Measurements from ENCODE around the gene LFNG.
"Not testable (repeated sequence)": the region's sequence is repeated elsewhere in the genome, so short reads cannot be mapped to it uniquely, and the experiment has no call there.

The LFNG gene

DNA sequence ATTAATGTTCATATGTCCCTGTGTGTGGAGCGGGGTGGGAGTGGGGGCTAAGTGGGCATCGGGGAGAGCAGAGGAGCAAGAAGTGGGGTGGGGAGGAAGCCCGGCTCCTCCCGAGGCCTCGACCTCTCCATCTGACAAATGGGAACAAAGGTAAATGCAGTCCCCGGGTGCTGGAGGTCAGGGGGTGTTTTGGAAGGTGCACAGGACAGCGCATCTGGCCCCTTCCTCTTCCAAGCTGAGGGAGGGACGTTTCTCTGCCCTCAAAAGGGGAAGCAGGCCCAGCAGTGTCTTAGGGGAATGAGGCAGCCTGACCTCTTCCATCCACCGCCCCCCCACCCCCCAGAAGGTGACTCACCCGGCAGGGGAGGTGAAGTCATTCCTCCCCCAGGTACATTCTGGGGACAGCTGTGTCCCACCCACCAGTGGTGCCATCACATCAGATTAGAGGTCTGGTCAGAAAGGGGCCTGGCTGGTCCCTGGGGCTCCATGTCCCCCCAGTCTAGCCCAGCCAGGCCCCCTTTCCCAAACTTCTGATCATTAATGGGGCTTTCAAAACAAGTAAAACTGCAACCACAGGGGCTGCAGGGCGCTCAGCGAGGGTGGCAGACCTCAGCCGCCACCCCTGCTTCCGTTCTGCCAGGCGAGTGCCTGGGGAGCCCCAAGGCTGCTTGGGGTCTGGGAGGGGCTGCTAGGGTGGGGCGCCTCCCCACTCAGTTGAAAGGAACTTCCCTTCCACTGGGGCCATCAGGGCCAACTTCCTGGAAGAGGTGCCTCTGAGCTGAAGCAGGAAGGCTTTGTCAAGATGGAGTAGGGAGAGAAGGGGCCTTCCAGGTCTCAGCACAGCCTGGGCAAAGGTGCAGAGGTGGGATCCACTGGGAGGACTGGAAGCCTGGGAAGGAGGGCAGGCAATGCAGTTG, 10.8 kb downstream of the LFNG start:
- DNase-seq (ENCODE audit: low spot score) = peak; percentile 58

DNA sequence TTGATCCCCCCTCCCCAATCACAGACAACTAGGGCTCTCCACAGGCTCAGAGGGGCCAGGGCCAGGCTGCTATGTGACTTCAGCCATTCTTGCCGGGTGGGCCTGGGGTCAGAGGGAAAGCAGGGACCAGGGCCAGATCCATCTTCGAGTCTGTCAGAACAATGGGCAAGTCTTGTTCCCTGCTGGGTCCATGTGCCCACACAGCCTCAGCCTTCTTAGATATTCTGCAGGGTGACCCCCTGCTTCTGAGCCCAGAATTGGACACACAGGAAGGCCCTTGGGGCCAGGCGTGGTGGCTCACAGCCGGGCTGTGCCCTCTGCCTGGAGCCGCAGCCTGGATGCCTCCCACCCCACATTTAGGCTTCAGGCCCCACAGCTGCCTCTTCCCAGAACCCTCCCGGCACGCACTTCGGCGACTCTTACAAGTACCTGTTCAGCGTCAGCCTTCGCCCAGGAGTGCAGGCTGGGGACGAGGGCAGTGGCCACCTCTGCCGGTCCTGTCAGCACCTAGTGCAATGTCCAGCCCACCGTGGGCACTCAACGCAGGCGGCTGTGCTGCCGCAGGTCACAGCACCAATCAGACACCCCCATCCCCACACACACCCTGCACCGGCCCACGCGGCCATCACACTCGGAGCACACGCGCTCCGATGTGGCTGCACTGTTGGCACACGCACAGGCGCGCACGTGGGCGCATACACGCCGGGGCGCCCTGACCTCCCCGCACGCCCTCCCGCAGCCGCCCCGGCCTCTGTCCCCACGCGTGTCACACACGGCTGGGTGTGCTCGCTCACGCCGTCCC, 11.6 kb downstream of the LFNG start:
- DNase-seq (ENCODE audit: low spot score) = not testable (repeated sequence)

DNA sequence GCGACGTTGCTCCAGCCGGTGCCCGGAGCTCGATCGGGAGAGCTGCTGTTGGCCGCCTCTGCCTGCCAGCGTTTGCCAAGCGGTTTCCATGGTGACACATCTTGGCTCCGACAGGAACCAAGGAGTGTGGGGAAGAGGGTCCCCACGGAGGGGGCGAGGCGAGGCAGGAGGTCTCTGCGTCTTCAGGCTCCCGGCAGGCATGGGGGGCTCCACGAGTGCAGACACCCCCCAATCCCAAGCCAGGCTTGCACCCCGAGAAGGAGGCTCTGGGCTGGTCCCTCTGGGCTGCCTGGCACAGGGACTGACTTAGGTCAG, 12.2 kb downstream of the LFNG start:
- not testable (repeated sequence) for DNase-seq (ENCODE audit: low spot score)

DNA sequence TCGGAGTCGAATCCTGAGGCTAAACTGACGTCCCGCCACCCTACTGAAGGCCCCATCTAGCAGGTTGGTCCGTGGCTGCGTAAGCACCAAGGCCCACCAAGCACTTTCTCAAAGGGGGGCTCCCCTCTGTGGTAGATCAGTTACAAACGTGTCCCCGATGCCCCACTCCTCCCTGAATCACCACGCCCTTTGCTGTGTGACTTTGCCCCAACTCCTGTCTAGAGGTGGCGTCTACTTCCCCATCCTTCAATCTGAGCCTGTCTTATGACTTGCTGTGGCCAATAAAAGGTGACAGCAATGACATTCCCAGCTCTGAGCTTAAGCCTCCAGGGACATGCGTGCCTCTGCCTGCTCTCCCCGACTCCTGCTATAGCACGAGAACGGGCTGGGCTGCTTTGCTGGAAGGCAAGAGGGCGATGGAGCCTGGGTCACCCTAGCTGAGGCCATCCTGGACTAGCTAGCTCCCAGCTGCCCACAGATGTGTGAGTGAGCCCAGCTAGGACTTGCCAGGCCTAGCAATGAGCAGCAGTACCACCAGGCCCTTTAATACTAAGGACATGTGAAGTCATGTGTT, 12.7 kb downstream of the LFNG start:
- not testable (repeated sequence) for DNase-seq (ENCODE audit: low spot score)

DNA sequence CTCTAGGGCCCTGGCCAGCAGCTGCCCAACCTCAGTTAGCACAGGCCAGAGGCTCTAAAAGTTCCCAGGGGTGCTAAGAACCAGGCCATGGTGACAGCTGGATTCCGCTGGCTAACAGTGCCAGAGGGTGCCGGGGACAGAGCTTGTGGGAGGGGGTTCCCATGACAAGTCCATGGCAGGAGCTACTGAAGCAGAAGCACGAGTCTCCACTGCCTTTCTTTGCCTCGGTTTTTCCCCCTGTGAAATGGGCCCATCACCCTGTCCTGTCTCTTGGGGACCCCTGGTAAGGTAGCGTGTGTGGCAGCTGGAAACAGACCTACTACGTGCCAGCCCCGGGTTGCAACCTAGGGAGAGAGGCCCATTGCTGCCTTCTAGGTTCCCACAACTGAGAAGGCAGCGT, 13.2 kb downstream of the LFNG start:
- not testable (repeated sequence) for DNase-seq (ENCODE audit: low spot score)

DNA sequence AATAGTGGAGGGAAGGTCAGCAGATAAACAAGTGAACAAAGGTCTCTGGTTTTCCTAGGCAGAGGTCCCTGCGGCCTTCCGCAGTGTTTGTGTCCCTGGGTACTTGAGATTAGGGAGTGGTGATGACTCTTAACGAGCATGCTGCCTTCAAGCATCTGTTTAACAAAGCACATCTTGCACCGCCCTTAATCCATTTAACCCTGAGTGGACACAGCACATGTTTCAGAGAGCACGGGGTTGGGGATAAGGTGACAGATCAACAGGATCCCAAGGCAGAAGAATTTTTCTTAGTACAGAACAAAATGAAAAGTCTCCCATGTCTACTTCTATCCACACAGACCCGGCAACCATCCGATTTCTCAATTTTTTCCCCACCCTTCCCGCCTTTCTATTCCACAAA, 14.0 kb downstream of the LFNG start:
- DNase-seq (ENCODE audit: low spot score) = not testable (repeated sequence)

DNA sequence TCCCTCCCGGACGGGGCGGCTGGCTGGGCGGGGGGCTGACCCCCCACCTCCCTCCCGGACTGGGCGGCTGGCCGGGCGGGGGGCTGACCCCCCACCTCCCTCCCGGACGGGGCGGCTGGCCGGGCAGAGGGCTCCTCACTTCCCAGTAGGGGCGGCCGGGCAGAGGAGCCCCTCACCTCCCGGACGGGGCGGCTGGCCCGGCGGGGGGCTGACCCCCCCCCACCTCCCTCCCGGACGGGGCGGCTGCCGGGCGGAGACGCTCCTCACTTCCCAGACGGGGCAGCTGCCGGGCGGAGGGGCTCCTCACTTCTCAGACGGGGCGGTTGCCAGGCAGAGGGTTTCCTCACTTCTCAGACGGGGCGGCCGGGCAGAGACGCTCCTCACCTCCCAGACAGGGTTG, 14.6 kb downstream of the LFNG start:
- DNase-seq (ENCODE audit: low spot score) = not testable (repeated sequence)

DNA sequence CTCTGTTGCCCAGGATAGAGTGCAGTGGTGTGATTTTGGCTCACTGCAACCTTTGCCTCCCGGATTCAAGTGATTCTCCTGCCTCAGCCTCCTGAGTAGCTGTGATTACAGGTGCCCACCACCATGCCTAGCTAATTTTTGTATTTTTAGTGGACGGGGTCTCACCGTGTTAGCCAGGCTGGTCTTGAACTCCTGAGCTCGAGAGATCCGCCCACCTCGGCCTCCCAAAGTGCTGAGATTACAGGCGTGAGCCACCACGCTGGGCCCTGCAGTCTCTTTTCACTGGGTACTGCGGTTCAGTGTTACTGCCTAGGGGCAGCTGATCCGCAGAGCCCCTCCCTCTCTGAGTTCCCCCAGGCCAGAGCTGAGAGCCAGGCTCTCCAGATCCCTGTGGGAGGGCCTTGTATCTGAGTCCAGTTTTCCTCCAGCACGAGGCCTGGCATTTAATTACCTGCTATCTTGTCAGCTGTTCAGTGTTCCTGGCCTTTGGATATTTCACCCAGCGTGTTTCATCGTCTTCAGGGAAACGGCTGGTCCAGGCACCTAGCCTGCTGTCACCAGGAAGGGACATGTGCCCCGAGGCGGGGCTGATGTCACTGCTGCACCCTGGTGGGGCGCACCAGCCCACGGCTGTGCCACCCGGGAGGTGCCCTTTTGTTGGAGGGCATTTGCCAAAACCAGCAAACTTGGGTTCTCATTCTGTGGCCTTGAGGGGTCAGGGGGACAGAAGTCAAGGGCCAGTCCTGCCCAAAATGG, 16.5 kb downstream of the LFNG start:
- DNase-seq (ENCODE audit: low spot score) = not testable (repeated sequence)

DNA sequence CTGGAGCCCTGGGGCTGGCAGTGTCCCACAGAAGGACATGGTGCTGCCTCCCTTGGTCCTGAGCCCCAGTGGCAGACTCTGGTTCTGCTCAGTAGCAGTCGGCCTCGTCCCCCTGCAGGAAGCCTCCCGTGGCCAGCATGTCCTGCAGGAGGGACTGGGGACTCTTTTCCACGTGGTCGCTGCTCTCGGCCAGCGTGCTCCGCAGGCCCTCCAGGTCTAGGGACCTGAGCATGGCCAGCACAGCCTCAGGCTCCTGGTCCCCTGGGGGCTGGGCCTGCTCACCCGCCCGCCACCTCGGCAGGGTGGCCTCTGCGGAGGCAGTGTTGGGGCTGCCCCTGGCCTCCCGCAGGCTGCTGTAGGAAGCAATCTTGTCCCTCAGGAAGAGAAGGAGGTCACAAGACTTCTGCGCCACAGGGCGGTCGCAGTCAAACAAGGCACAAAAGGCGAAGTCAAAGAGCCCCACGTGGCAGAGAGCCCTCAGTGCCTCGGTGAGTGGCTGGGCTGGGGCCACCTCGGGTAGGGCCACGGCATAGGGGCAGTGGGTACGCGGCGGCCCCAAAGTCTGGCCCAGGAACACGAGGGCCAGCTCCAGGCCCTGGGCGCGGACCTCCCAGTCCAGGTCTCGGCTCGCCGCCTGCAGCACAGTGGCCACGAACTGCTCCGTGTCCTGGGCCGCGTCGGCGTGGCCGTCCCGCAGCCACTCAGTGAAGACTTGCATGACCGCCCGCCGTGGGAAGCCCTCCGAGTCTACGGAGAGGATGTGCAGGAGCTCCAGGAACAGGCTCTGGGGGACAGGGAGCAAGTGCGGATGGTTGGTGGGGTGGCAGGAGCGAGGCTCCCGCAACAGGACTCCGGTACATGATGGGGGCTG, 18.6 kb downstream of the LFNG start:
- no peak for DNase-seq (ENCODE audit: low spot score)

DNA sequence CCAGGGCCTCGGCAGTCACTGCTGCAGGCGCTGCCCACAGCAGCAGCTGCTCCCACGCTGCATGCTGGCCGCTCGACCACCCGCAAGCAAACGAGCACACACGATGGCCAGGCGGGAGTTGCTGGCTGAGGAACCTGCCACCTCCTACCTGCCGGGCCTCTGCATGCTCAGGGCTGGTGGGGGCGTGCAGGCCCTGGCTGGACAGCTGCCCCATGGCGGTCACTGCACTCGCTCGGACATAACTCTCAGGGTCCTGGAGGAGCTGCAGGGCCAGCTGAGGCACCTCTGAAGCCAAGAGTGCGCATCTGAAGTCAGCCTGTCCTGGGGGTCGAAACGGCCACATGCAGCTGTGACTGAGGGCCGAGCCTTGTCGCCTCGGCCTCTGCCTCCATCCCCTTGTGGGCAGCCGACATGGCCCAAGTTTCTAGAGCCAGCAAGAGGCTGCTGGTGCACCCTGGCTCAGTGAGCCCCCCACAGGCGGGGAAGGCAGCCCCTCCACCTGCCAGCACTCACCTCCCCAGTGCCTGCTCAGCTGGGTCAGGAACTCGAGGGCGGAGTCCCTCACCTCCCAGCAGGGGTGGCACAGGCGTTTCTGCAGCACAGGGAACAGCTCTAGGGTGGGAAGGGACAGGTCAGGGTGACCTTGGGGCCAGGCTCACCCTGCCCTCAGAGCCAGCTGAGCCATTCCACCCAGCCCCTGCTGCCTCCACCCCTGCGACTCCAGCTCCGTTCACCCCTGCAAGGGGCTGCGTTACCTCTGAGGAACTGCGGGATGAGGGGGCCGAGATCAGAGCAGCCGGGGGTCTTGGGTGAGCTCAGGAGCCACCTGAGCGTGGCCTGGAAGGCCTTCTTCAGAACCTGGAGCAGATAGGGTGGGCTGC, 19.7 kb downstream of the LFNG start:
- DNase-seq (ENCODE audit: low spot score) = no peak

DNA sequence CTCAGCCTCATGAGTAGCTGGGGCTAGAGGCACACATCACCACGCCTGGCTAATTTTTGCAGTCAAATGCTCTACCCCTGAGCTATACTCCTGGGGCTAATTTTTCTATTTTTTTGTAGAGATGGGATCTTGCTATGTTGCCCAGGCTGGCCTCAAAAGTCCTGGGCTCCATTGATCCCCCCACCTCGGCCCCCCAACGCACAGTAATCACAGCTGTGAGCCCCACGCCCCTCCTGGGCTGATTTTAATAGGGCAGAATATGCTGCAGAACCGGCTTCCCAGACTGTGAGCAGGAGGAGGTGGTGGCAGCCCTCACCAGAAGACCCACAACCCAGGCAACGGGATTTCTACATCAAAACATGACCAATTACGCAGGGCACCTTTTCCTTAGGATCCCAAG, 20.6 kb downstream of the LFNG start:
- DNase-seq (ENCODE audit: low spot score) = no peak

DNA sequence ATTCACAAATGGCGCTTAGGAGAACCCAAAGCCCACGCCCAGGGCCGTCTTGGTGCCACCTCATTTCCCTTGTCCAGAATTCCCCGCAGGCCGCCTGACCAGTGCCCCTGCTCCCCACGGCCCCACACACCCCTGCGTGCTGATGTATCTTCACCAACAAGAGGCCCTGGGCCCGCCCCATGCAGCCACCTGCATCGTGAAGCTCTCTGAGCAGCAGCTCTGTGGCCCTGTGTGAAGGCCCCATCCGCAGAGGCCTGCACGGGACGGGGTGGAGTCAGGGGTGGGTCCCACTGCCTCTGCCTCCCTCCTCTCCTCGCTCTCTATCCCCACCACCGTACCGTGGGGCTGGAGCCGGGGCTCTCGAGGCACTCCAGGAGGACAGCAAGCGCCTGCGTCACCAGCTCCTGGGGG, 21.1 kb downstream of the LFNG start:
- no peak for DNase-seq (ENCODE audit: low spot score)

DNA sequence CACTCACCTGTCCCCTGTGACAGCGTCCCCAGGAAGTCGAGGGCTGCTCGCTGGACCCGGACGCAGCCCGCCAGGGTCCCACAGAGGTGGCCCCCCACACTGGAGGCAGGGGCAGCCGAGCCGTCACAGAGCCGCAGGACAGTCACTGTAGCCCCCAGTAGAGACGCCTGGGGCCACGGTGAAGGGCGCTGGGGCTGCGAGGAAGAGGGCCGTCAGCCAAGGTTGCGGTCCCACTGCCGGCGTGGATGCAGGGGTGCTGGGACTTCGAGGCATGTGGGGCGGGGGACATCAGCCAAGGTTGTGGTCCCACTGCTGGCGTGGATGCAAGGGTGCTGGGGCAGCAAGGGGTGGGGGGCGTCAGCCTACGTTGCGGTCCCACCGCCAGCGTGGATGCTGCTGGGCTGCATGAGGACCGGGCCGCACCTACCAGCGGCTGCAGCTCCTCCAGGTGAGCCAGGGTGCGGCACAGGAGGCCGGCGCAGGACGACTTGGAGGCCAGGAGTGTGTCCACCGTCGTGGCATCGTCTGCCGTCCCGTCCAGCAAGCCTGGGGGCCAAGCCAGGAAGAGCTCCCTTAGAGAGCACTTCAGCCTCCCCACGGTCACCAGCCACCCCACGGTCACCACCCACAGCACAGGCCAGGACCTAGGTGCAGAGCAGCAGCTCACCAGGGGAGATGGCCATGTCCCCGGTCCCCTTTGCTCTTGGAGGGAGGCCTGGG, 21.9 kb downstream of the LFNG start:
- DNase-seq (ENCODE audit: low spot score) = no peak

DNA sequence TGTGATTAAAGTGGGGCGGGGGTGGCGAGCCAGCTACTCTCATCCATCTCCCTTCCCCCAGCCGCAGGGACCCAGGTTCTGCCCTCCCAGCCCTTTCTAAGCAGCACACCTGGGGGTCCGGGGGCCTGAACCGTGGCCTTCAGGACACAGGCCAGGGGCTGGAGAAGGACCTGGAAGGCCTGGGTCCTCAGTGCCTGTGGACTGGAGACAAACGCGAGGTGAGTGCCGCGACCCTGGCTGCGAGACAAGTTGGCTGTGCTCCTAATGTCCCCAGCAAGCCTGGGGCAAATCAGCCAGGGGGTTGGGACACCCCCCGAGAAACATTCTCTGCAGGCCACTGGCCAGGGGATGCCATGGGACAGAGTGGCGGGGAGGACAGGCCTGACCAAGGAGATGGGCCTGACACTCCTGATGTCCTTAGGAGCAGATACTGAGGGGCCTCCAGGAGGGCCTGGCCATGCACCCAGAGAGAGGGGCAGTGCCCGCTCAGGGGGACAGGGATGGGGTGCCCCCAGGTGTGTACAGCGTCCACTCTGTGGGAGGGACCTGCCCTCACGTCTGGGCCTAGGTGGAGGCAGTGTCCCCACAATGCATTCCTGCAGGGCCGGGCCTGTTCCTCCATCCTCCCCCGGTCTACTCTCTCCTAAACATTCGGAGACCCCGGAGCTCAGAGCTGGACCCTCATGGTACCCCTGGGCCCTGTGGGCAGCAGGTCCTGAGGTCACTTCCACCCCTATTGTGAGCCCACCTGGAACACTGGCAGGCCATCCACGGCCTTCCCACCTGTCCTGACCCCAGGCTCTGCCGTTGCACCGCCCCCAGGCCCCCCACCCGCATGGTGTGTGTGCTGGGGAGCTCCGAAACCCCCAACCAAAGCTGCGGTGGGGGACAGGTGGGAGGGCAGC, 22.7 kb downstream of the LFNG start:
- no peak for DNase-seq (ENCODE audit: low spot score)

DNA sequence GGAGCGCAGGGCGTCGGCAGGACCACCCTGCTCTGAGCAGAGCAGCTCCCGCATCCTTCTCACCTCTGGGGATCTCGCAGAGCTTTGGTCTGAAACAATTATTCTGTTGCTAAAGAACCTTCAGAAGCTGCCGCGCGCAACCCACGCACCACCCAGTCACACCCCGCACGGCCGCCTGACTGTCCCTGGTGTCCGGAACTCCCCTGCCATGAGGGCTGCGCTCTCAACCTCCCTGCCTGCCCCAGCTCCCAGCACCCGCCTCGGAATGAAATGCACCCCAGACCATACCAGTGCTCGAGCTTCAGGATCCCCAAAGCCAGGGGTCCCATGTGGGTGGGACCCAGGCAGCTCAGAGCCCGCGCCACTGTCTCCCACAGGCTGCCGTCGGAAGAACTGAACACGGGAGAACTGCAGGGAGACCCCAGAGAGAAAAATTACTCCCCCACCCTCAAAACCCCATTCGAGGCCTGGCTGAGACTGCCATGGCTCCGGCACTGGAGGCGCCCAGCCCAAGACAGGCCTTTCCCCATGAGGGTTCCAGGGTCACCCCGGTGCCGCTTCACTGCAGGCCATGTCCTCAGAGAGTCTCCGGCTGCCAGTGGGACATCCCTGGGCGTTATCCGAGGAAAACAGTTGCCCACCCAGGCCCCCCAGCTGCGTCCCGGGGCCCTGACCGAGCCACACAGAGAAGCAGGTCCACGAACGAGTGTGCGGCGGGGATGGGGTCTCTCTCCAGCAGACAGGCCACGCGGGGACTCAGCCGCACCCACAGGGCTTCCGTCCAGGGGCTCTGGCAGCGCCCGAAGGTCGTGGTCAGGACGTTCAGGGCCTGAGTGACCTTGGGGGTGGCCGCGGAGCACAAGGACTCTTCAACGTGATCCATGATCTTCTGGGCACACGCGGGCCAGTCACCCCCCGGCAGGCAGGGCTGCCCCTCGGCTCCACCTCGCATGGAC, 23.6 kb downstream of the LFNG start:
- no peak for DNase-seq (ENCODE audit: low spot score)

DNA sequence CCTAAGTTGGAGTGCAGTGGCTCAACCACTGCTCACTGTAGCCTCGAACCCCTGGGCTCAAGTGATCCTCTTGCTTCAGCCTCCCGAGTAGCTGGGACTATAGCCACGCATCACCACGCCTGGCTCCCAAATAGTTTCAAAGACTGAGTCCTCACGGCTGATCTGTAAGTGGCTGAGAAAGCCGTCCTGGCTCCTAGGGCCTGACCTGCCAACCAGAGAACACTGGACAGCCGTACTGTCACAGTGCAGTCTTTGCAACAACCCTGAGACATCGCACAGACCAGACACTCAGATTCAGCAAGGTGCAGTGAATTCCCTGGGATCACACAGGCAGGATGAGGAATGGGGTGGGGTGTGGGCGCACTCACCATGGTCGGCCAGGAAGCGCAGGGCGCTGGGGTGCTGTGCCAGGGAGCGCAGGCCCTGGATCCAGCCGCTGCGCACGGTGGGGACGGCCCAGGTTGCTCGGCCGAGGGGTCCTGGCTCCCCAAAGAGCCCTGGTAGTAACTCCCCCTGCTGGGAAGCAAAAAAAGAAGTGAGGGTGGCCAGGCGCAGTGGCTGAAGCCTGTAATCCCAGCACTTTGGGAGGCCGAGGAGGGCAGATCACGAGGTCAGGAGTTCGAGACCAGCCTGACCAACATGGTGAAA, 25.1 kb downstream of the LFNG start:
- no peak for DNase-seq (ENCODE audit: low spot score)

Measured in pons (tissue), 1 donor.